RWPE2 (cell line): Measurements from ENCODE around the gene E4F1.

Experiments
- ATAC-seq: fragments of 200-7000 bp; cut with Tn5 transposase; 3 replicates; pipeline ENCODE4 v1.9.1; 2021; ENCODE audit warnings: low read depth
- DNase-seq: peaks from one replicate; pipeline ENCODE4 v3.0.0-alpha.2; 2020; ENCODE audit warnings: low spot score
- H3K27ac ChIP-seq: fragments of 450-650 bp; 2 replicates; pipeline ENCODE4 v1.5.1; 2017; ENCODE audit warnings: mild to moderate bottlenecking; ENCODE audit not compliant: poor library complexity, severe bottlenecking
- H3K27me3 ChIP-seq: fragments of 250-450 bp; sonication (Bioruptor Pico); 2 replicates; pipeline ENCODE4 v1.5.1; 2021; ENCODE audit warnings: mild to moderate bottlenecking, moderate library complexity; ENCODE audit not compliant: insufficient read depth, poor library complexity, severe bottlenecking
- H3K36me3 ChIP-seq: fragments of 250-450 bp; sonication (Bioruptor Pico); 2 replicates; pipeline ENCODE4 v1.5.1; 2020; ENCODE audit warnings: low read depth, mild to moderate bottlenecking, moderate library complexity
- H3K4me1 ChIP-seq: fragments of 250-450 bp; sonication (Bioruptor Pico); 2 replicates; pipeline ENCODE4 v1.5.1; 2021; ENCODE audit warnings: mild to moderate bottlenecking, moderate library complexity; ENCODE audit not compliant: insufficient read depth, poor library complexity, severe bottlenecking
- H3K4me3 ChIP-seq: fragments of 250-450 bp; sonication (Bioruptor Pico); 2 replicates; pipeline ENCODE4 v1.5.1; 2021; ENCODE audit warnings: mild to moderate bottlenecking, moderate library complexity; ENCODE audit not compliant: severe bottlenecking
- H3K9me3 ChIP-seq: fragments of 250-450 bp; sonication (Bioruptor Pico); 2 replicates; pipeline ENCODE4 v1.5.1; 2021; ENCODE audit warnings: mild to moderate bottlenecking, moderate library complexity; ENCODE audit not compliant: severe bottlenecking
- TF ChIP-seq, protein P1 (sequence below): fragments of 450-650 bp; IDR thresholded peaks from one replicate; pipeline ENCODE4 v1.5.1; 2017; ENCODE audit warnings: mild to moderate bottlenecking, moderate library complexity; ENCODE audit not compliant: poor library complexity, severe bottlenecking

Gene E4F1

DNA sequence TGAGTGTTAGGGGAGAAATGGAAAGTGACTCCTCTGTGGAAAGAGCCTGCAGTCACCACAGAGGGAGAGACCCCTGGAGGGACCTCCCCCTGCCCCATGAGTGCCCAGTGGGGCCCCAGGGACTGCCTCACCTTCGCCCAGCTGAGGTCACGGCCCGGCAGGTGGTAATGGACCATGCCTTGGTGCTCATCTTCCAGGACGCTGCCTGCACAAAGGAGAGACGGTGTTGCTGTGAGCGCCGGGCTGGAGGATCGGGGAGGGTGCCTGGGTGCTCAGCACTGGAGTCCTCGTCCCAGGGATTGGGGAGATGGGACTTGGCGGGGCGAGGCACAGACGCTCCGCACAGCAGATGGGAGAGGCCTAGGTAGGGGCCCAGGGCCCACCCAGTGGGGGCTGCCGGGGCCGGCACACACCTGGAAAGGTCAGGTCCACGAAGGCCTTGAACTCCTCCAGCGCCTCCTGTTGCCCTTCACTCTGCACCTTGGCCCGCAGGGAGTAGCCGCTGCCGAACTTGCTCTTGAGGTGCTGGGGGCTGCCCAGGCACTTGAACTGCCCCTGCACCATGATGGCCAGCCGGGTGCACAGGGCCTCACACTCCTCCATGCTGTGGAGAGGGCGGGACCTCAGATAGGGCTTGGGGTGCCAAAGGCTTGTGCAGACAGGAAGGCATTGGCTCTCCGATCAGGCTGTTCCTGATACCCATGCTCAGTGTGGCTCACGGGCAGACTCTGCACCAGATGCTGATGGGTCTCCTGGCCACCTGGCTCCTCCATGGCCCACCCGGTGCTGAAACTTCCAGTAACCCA, 54.3 kb downstream of the E4F1 start:
- DNase-seq: no peak
- TF ChIP-seq, protein P1, sequence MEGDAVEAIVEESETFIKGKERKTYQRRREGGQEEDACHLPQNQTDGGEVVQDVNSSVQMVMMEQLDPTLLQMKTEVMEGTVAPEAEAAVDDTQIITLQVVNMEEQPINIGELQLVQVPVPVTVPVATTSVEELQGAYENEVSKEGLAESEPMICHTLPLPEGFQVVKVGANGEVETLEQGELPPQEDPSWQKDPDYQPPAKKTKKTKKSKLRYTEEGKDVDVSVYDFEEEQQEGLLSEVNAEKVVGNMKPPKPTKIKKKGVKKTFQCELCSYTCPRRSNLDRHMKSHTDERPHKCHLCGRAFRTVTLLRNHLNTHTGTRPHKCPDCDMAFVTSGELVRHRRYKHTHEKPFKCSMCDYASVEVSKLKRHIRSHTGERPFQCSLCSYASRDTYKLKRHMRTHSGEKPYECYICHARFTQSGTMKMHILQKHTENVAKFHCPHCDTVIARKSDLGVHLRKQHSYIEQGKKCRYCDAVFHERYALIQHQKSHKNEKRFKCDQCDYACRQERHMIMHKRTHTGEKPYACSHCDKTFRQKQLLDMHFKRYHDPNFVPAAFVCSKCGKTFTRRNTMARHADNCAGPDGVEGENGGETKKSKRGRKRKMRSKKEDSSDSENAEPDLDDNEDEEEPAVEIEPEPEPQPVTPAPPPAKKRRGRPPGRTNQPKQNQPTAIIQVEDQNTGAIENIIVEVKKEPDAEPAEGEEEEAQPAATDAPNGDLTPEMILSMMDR: no peak
- H3K27ac ChIP-seq: no peak overlapping the region
- no peak overlapping the region for H3K4me3 ChIP-seq
- H3K36me3 ChIP-seq: no peaks in the 10 kb centered on the region
- no peaks in the 10 kb centered on the region for H3K4me1 ChIP-seq
- ATAC-seq: no peak
- H3K27me3 ChIP-seq: no peaks in the 10 kb centered on the region
- no peaks in the 10 kb centered on the region for H3K9me3 ChIP-seq

DNA sequence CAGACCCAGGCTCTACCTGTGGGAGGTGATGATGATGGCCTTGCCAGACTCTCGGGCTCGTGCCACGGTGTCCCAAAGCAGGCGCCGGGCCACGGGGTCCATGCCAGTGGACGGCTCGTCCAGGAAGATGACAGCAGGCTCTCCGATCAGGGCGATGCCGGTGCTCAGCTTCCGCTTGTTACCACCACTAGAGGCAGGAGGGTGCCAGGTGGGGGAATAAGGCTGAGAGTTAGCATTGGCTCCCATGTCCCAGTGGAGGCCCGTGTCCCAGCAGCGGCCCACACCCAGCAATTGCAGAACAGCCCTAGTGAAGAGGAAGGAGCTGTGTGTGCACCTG, 54.8 kb downstream of the E4F1 start:
- H3K4me3 ChIP-seq: no peak overlapping the region
- no peaks in the 10 kb centered on the region for H3K27me3 ChIP-seq
- H3K9me3 ChIP-seq: no peaks in the 10 kb centered on the region
- DNase-seq: no peak
- H3K27ac ChIP-seq: no peak overlapping the region
- no peak for ATAC-seq
- H3K4me1 ChIP-seq: no peaks in the 10 kb centered on the region
- TF ChIP-seq, protein P1: no peak
- H3K36me3 ChIP-seq: no peaks in the 10 kb centered on the region

DNA sequence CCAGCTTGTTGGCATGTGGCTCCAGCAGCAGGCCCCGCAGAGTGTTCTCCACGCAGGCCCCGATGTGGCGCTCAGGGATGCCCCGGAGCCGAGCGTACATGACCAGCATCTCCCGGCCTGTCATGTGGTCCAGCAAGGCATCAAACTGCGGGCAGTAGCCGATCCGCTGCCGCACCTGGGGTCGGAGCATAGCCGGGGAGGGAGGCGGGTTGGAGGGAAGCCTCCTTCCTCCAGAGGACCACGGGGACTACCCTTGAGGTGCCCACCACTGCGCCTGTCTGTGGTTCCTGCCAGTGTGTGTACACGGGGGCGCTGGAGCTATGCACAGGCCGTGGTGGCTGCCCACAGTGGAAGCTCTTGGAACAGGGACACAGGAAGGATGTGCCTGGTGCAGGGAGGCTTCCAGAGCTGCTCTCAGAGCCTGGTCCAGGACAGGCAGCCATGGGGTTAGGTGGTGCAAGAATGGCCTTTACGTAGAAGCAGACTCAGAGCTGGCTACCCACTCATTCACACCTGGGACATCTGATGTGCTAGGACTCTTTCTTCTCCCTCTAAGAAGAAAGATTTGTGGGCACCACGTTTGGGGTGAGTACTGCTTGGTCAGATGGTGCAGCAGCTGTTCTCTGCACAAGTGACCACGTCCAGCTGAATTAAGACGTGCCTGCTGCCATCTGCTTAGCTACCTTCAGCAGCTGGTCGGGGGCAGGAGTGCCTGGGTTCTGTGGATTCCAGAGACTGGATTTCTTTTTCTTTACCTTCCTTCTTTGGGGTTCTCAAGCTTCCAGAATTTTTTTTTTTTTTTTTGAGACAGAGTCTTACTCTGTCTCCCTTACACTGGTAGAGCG, 55.8 kb downstream of the E4F1 start:
- no peak overlapping the region for H3K27ac ChIP-seq
- H3K9me3 ChIP-seq: no peaks in the 10 kb centered on the region
- H3K4me3 ChIP-seq: no peak overlapping the region
- no peaks in the 10 kb centered on the region for H3K27me3 ChIP-seq
- DNase-seq (no peak), ATAC-seq (no peak)
- TF ChIP-seq, protein P1: no peak
- no peaks in the 10 kb centered on the region for H3K36me3 ChIP-seq
- no peaks in the 10 kb centered on the region for H3K4me1 ChIP-seq

DNA sequence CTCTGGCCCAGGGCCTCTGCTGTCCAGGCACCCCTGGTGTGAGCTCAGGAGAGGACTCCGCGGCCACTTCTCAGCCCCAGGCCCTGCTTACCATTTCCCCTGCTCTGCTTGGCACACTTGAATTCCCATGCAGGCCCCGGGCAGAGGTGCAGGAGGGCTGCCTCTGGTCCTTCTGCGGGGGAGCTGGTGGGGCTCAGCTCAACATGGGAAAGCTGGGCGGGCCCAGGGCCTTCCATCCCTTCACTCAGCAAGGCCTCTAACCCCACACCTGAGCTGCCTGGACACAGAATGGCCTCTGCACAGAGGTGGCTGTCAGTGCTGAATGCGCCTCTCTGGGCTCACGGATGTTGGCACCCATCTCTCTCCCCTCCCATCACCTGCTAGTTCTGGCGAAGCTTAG, 57.1 kb downstream of the E4F1 start:
- ATAC-seq (no peak), DNase-seq (no peak)
- Histone ChIP-seq H3K4me3 (no peak overlapping the region), H3K4me1 (no peaks in the 10 kb centered on the region), H3K27ac (no peak overlapping the region), H3K36me3 (no peaks in the 10 kb centered on the region), H3K9me3 (no peaks in the 10 kb centered on the region), H3K27me3 (no peaks in the 10 kb centered on the region)
- TF ChIP-seq, protein P1: no peak
